ENCODE measurements around the gene CDC16. TPM values are rescaled to one million over a fixed set of nuclear protein-coding genes. Genes with fewer than 3 reads are reported as not detected.

The CDC16 gene
- total and polyA plus RNA-seq, 2 of the 13 experiments (the other 11 are each of a cell fraction or from before 2014, with no cell fraction given) = 24.2 to 60.9 TPM

- no peak for TF ChIP-seq SIX4 (CRISPR knock-in tag; IDR thresholded peaks at IDR 0.05)
- TF ChIP-seq YEATS2 (CRISPR knock-in tag; IDR thresholded peaks at IDR 0.05; ENCODE audit: borderline replicate concordance) = peak; percentile 38; the same call in 1 of the 2 replicates
- TF ChIP-seq HOXA7 (CRISPR knock-in tag; IDR thresholded peaks at IDR 0.05) = no peak
- TF ChIP-seq ZNF260 (CRISPR knock-in tag; IDR thresholded peaks at IDR 0.05; ENCODE audit: borderline replicate concordance, low read depth) = no peak
- TF ChIP-seq ELF3 (CRISPR knock-in tag; IDR thresholded peaks at IDR 0.05) = peak; percentile 39; the same call in 1 of the 2 replicates
- TF ChIP-seq PPARG (CRISPR knock-in tag; conservative IDR thresholded peaks at IDR 0.05) = no peak
- peak; percentile 36; the same call in 1 of the 2 replicates for TF ChIP-seq JDP2 (CRISPR knock-in tag; IDR thresholded peaks at IDR 0.05; ENCODE audit: borderline replicate concordance)
- TF ChIP-seq ZMYM3 (CRISPR knock-in tag; IDR thresholded peaks at IDR 0.05) = no peak
- peak; percentile 88 for TF ChIP-seq MXD1 (CRISPR knock-in tag; IDR thresholded peaks at IDR 0.05)
- peak; percentile 75 for TF ChIP-seq ZNF788 (CRISPR knock-in tag; IDR thresholded peaks at IDR 0.05; ENCODE audit: borderline replicate concordance)
- peak; percentile 87 for TF ChIP-seq ZNF143 (CRISPR knock-in tag; IDR thresholded peaks at IDR 0.05)
- peak; percentile 77; the same call in 1 of the 2 replicates for TF ChIP-seq ZNF234 (CRISPR knock-in tag; conservative IDR thresholded peaks at IDR 0.05)
- 0 out of 2 replicates have a peak, but pooled peaks have one; percentile 69 for TF ChIP-seq REPIN1 (CRISPR knock-in tag; IDR thresholded peaks at IDR 0.05; ENCODE audit: borderline replicate concordance, low read depth)
- peak; percentile 23; the same call in 1 of the 2 replicates for TF ChIP-seq ZNF124 (CRISPR knock-in tag; IDR thresholded peaks at IDR 0.05)
- no peak for TF ChIP-seq RFXANK (CRISPR knock-in tag; IDR thresholded peaks at IDR 0.05)
- no peak for TF ChIP-seq ELF4 (CRISPR knock-in tag; IDR thresholded peaks at IDR 0.05; ENCODE audit: borderline replicate concordance)
- TF ChIP-seq, protein P1, sequence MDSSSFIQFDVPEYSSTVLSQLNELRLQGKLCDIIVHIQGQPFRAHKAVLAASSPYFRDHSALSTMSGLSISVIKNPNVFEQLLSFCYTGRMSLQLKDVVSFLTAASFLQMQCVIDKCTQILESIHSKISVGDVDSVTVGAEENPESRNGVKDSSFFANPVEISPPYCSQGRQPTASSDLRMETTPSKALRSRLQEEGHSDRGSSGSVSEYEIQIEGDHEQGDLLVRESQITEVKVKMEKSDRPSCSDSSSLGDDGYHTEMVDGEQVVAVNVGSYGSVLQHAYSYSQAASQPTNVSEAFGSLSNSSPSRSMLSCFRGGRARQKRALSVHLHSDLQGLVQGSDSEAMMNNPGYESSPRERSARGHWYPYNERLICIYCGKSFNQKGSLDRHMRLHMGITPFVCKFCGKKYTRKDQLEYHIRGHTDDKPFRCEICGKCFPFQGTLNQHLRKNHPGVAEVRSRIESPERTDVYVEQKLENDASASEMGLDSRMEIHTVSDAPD (CRISPR knock-in tag; IDR thresholded peaks at IDR 0.05) = no peak
- no peak for TF ChIP-seq JUN (CRISPR knock-in tag; IDR thresholded peaks at IDR 0.05)
- TF ChIP-seq, protein P2, sequence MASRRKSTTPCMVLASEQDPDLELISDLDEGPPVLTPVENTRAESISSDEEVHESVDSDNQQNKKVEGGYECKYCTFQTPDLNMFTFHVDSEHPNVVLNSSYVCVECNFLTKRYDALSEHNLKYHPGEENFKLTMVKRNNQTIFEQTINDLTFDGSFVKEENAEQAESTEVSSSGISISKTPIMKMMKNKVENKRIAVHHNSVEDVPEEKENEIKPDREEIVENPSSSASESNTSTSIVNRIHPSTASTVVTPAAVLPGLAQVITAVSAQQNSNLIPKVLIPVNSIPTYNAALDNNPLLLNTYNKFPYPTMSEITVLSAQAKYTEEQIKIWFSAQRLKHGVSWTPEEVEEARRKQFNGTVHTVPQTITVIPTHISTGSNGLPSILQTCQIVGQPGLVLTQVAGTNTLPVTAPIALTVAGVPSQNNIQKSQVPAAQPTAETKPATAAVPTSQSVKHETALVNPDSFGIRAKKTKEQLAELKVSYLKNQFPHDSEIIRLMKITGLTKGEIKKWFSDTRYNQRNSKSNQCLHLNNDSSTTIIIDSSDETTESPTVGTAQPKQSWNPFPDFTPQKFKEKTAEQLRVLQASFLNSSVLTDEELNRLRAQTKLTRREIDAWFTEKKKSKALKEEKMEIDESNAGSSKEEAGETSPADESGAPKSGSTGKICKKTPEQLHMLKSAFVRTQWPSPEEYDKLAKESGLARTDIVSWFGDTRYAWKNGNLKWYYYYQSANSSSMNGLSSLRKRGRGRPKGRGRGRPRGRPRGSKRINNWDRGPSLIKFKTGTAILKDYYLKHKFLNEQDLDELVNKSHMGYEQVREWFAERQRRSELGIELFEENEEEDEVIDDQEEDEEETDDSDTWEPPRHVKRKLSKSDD (CRISPR knock-in tag; IDR thresholded peaks at IDR 0.05; ENCODE audit: low read depth) = no peak
- TF ChIP-seq ZSCAN12 (CRISPR knock-in tag; IDR thresholded peaks at IDR 0.05) = no peak; the same call in 1 of the 2 replicates
- no peak for TF ChIP-seq MTF2 (CRISPR knock-in tag; IDR thresholded peaks at IDR 0.05; ENCODE audit: borderline replicate concordance)
- peak; percentile 68 for TF ChIP-seq KDM2A (CRISPR knock-in tag; IDR thresholded peaks at IDR 0.05; ENCODE audit: borderline replicate concordance, low read depth)
- TF ChIP-seq PHB2 (IDR thresholded peaks at IDR 0.05; ENCODE audit: partially characterized antibody) = no peak
- peak; percentile 59; the same call in 1 of the 2 replicates for TF ChIP-seq ZNF616 (CRISPR knock-in tag; IDR thresholded peaks at IDR 0.05; ENCODE audit: low read depth)
- peak; percentile 51; the same call in 1 of the 2 replicates for TF ChIP-seq ZNF451 (CRISPR knock-in tag; IDR thresholded peaks at IDR 0.05)
- TF ChIP-seq FOXP1 (IDR thresholded peaks at IDR 0.05) = no peak
- TF ChIP-seq FOXP1 (CRISPR knock-in tag; IDR thresholded peaks at IDR 0.05) = no peak
- TF ChIP-seq ZNF331 (CRISPR knock-in tag; IDR thresholded peaks at IDR 0.05) = peak; percentile 50
Measured at GRCh38 chr13:114314074-114314912, 79.6 kb downstream of the CDC16 start, which contains the start of gene CHAMP1 (continued).
